ENCODE results near the gene FABP2.
A peak's percentile ranks its signal among the peaks of the same experiment; 100 is the strongest.
"Not testable (repeated sequence)": the region's sequence is repeated elsewhere in the genome, so short reads cannot be mapped to it uniquely, and the experiment has no call there.

Gene FABP2

DNA sequence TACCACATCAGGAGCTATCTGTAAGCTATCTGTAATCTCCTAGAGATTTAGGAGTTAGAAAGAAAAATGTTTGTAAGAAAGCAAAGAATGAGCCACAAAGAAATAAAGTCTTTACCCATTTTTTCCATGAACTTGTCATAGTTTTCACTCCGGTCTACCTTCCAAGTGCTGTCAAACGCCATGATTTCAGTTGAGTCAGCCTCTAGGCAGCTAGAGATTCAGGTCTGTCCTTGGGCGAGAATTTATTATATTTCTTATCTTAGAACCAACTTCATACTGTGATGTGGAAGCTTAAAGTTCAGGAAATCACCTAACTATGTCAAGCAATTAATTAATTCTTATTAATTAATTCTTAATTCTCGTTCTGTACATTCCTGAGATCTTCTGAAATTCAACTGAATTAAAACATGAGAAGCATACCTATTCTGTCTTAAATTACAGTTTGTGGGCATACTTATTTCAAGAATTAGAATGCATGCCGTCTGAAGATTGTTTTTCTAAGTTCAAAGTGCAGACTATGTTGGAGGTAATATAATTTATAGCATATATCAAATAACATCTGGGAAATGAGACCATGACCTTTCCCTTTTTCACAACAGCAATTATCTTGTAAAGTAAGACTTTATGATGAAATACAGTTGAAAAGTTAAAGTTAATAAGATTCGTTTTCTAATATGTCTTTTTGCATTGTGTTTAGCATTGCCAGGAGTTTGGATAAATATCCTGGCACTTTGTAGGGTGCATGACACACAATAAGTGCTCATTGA lies at the start of gene FABP2:
TSS of gene FABP2 (minus strand) at position 218 of the 767 bp plus-strand sequence. CDS start at position 182, 36 bp downstream.
- DNase-seq, result no peak

GRCh38 chr4:119370951-119371683 lies 49.2 kb upstream of the FABP2 start:
- DNase-seq, result peak; percentile 4

- DNase-seq, result peak; percentile 67
Observed at GRCh38 chr4:119370392-119370791, 48.5 kb upstream of the FABP2 start.

DNA sequence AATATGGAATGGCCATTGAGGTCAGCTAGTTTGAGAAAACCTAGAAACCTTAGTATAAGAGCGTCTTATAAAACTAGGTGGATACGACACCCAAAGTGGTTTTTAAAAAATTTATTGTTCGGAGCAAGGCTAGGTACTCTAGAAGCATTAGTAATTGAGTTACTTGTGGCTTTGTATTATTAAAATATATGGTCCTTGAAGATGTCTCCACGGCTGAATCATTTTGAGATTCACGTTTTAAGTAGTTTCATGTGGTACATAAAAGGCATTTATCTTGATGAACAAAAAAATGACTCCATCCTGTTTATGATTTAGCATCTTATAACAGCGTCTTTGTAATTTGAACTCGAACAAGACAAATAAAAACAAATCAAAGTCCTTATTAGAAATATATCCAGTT lies 44.9 kb upstream of the FABP2 start:
- DNase-seq, result peak; percentile 5

DNA sequence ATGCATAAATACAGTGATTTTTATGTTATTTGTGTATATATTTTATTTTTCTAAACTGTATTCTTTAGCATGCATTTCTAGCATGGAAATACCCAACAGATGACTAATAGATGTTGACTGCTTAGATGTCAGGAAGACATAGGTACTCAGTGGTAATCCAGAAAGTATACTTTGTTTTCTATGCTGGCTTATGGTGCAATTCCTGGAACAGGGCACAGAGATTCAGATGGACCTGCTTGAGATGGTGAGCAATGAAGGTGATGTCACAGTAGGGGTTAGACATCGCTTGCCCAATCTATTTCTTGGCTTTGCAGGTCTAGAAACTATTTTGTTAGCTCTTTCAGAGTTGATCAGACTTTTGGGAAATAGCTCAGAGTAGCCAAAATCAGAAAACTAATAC lies 42.3 kb upstream of the FABP2 start:
- not testable (repeated sequence) for DNase-seq

- DNase-seq, result not testable (repeated sequence)
Observed at GRCh38 chr4:119363372-119363771, 41.4 kb upstream of the FABP2 start.

- DNase-seq, result not testable (repeated sequence)
Observed at GRCh38 chr4:119362413-119362812, 40.5 kb upstream of the FABP2 start.

GRCh38 chr4:119359873-119360272 lies 37.9 kb upstream of the FABP2 start:
- not testable (repeated sequence) for DNase-seq

DNA sequence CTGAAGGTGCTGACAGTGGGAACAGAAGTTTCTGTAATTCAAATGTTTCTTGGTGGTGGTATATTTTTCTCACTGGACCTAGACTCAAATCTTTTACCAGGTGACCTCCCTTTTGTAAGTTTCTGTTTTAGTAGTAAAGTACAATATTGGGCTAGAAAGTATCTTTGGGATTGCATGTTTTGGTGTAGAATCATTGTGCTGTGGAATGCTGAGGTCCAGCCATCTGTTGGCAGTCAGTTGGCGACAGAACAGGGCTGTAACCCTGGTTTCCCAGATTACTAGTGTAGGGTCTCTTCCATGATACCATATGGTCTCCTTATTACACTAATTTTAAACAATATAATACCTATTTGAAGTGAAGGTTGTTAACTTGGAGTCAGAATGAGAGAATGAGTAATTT lies 34.9 kb upstream of the FABP2 start:
- DNase-seq, result not testable (repeated sequence)

DNA sequence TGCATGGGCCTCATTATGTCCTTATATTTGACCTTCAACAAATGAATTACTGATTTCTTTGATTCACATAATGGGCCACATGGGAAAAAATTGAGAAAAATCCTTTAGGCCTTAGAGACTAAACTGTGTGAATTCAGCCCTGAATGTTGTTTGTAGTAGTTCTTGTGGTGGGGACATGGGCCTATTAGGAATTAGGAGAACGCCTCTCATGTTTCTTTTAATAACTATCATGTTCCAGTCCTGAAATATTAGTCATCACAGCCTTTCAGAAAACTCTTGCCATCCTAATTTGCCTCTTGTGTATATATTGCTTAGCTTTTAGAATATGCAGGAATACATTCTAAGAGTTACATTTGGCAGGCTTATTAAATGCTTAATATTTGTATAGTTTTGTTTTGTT lies 34.1 kb upstream of the FABP2 start:
- DNase-seq, result not testable (repeated sequence)

DNA sequence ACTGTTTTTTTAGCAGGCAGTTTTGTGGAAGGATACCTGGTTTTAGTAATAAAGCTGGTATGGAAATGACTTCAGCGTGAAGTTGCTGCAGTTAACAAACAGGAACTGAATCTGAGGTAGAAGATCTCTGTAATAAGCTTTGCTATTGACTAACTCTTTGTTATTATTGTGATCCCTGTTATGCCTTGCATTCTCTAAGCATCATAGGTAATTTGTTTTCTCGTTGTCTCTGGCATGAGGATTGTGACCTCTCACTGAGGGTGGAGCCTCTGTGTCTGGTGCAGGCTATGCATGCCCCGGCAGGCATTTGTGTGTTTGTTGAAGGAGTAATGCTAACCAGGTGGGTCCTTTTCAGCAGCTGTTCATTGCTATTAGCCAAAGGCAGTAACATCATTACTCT lies 31.4 kb upstream of the FABP2 start:
- DNase-seq, result not testable (repeated sequence)

- DNase-seq, result not testable (repeated sequence)
Observed at GRCh38 chr4:119348169-119348568, 26.2 kb upstream of the FABP2 start.

GRCh38 chr4:119343293-119343692 lies 21.4 kb upstream of the FABP2 start:
- not testable (repeated sequence) for DNase-seq

- DNase-seq, result not testable (repeated sequence)
Observed at GRCh38 chr4:119339895-119340294, 18.0 kb upstream of the FABP2 start.

- no peak for DNase-seq
Observed at GRCh38 chr4:119337010-119337409, 15.1 kb upstream of the FABP2 start.

DNA sequence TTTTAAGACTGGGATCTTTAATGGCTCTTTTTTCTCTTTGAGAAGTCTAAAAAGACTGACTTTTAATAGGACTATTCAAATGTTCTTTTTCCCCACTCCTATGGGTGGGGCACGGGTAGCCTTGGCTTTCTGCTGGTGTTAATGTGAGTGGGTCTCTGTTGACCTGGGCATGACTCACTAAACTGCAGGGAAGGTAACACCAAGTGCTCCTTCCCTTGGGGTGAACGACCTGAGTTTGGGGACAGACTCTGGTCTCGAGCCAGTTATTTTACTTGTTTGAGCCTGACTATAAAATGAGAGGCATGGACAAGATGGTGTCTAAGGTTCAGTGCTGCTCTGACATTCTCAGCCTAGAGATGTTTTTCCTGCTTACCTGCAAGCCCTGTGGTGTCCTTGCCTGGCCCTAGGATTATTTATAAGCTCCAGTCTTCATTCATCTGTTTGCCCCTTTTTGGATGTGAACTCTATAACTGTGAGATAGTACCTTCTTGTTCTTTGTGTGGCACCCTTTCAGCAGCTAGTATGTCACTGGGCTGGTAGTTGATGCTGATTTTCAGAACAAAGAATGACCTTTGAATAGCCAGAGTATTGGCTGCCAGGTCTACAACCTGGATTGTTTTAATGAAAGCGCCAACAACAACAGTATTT lies 14.5 kb upstream of the FABP2 start:
- DNase-seq, result not testable (repeated sequence)

DNA sequence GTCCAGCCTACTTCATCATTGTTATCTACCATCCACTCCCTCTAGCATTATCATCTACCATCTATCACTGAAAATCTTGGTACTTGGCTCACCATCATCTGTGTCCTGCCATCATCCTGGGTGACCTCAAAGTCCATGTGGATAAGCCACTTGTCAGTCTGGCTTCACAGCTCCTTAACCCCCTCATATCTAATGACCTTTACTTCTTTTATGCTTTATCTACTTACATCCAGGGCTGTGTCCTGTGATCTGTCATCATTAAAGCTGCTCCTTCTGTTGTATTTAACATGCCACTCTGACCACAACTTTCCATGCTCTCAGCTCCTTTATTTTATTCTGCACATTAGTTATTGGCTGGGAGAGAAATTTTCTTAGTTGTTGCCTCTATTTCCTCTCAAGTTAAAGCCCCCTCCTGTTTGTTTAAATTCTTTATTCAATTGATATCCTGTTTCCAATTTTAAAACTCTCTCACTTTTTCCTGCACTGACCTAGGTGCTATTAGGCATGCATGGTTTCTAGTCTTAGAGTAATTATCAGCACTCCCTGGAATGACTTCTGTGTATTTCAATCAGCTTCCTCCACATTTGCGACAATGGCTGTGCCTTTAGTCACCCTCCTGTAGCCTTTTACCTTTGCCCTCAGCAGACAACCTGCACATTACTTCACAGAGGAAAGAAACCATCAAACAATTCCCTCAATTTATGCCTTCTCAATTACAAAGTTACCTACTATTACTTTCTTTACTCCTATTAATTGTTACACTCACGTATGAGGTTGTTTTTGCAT lies 8.1 kb upstream of the FABP2 start:
- DNase-seq, result no peak

GRCh38 chr4:119328695-119329094 lies 6.8 kb upstream of the FABP2 start:
- DNase-seq, result no peak

DNA sequence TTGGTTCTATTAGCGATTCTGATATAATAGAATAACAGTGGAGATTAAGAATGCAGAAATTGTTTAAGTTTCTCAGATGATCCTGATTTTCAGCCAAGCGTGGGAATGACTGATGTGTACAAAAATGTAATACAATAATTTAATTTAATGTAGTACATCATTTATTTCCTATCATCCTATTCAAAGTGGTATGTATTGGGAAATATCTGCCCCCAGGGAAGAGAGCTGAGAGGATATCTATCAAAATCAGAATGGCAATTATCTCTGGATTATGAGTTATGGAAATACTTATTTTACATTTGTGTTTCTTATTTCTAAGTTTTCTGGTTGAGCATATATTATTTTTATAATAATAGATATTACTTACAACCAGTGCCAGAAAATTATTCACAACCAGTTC lies 3.9 kb downstream of the FABP2 start:
- no peak for DNase-seq

DNA sequence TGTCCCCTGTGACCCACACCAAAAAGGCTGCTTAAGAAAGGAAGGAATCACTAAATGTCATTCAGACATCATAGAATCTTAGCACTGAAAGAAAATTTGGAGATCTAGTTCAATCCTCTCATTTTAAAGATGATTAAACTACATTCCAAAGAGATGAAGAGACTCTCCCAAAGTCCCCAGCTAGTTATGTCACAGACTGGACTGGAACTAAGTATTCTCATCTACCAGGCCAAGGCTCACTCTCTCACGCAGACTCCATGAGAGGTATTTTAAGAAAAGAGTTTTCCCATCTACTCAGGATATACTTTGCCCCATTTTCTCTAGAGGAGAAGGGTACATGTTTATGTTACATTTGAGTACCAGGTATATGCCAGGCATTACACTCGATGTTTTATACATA lies 6.9 kb downstream of the FABP2 start:
- DNase-seq, result no peak

GRCh38 chr4:119314356-119314755 lies 7.6 kb downstream of the FABP2 start:
- DNase-seq, result peak; percentile 64

- no peak for DNase-seq
Observed at GRCh38 chr4:119313237-119313636, 8.7 kb downstream of the FABP2 start.

GRCh38 chr4:119310826-119311225 lies 11.1 kb downstream of the FABP2 start:
- no peak for DNase-seq
